Esophagus muscularis mucosa (tissue), 4 donors: ENCODE results near the gene PCBD1.

Experiments
- EP300 ChIP-seq: sonication (generic); formaldehyde crosslinking; IDR thresholded peaks from one replicate; pipeline ENCODE4 v1.6.1; 2017; ENCODE audit warnings: antibody characterized with exemption
- POLR2A ChIP-seq: fragments of 450-650 bp; IDR thresholded peaks from one replicate; pipeline ENCODE4 v1.6.1; 2017; ENCODE audit warnings: antibody characterized with exemption, moderate library complexity, mild to moderate bottlenecking, low read depth
- POLR2AphosphoS5 ChIP-seq, 2 donors: sonication (generic); formaldehyde crosslinking; IDR thresholded peaks; one replicate each; pipeline ENCODE4 v1.6.1; 2017; ENCODE audit warnings: antibody characterized with exemption in 2 of 2
- TF ChIP-seq, protein P1 (sequence below), 3 experiments: fragments of 200-600 bp in 2 of 3; fragments of 450-650 bp in 1 of 3; sonication (generic) in 2 of 3; IDR thresholded peaks; one replicate each; pipeline ENCODE4 v1.5.1; 2017 to 2019; ENCODE audit warnings: antibody characterized with exemption in 3 of 3, mild to moderate bottlenecking in 2 of 3, moderate library complexity in 1 of 3

DNA sequence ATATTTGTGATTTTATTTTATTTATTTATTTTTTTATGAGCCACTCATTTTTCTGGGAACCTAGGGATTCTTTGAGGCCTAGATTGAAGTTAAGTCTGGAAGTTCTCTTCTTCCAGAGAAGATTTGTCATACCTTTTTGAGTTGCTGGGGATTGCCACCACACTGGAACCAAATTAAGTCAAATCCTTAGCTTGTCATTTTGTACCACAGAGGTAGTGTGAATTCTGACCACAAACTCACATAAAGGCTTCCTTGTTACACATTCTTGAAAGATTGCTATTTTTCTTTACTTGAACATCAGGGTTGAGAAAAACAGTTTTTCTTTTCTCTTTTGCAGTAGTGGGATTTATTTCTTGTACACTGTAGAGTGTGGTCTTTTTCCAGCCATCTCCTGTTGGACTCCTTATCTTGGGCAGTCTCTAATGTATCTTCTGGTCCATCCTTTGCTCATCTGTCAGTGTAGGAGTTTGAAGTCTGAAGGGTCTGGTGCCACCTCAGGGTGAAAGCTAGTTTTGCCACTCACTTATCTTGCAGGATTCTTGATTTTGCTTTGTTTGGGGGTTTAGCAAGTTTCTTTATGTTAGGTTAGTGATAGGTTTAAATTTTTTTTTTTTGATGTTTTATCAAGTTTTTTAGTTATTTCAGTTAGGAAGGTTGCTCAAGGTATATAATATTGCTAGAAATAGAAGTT, 24.8 kb downstream of the PCBD1 start:
- no peak for TF ChIP-seq POLR2AphosphoS5 (IDR thresholded peaks at IDR 0.05)
- TF ChIP-seq, protein P1, sequence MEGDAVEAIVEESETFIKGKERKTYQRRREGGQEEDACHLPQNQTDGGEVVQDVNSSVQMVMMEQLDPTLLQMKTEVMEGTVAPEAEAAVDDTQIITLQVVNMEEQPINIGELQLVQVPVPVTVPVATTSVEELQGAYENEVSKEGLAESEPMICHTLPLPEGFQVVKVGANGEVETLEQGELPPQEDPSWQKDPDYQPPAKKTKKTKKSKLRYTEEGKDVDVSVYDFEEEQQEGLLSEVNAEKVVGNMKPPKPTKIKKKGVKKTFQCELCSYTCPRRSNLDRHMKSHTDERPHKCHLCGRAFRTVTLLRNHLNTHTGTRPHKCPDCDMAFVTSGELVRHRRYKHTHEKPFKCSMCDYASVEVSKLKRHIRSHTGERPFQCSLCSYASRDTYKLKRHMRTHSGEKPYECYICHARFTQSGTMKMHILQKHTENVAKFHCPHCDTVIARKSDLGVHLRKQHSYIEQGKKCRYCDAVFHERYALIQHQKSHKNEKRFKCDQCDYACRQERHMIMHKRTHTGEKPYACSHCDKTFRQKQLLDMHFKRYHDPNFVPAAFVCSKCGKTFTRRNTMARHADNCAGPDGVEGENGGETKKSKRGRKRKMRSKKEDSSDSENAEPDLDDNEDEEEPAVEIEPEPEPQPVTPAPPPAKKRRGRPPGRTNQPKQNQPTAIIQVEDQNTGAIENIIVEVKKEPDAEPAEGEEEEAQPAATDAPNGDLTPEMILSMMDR (IDR thresholded peaks at IDR 0.05) = no peak
- no peak for TF ChIP-seq POLR2A
- TF ChIP-seq EP300 = no peak
